Trophoblast cell (in vitro differentiated cells and primary cell): Measurements from ENCODE around the gene MAGI2.

ENCODE experiments used
- DNase-seq, 2 donors: peaks; one replicate each; pipeline ENCODE4 v3.0.0-alpha.2; 2016
- H2AFZ ChIP-seq: 2 replicates; pipeline ENCODE4 v1.6.1; 2013; ENCODE audit warnings: low read length, moderate library complexity, mild to moderate bottlenecking; ENCODE audit not compliant: insufficient read depth, poor library complexity
- H2AK5ac ChIP-seq: 2 replicates; pipeline ENCODE4 v1.6.1; 2013; ENCODE audit warnings: mild to moderate bottlenecking, low read length
- H2BK120ac ChIP-seq: 2 replicates; pipeline ENCODE4 v1.6.1; 2013; ENCODE audit warnings: low read length, mild to moderate bottlenecking, moderate library complexity; ENCODE audit not compliant: insufficient read depth, poor library complexity
- H2BK12ac ChIP-seq: 2 replicates; pipeline ENCODE4 v1.6.1; 2013; ENCODE audit warnings: mild to moderate bottlenecking, low read length, moderate library complexity
- H2BK5ac ChIP-seq: 2 replicates; pipeline ENCODE4 v1.6.1; 2013; ENCODE audit warnings: low read length, low read depth, moderate library complexity, mild to moderate bottlenecking; ENCODE audit not compliant: poor library complexity
- H3K14ac ChIP-seq: 2 replicates; pipeline ENCODE4 v1.6.1; 2013; ENCODE audit warnings: mild to moderate bottlenecking, low read length
- H3K18ac ChIP-seq: 2 replicates; pipeline ENCODE4 v1.6.1; 2013; ENCODE audit warnings: mild to moderate bottlenecking, low read length
- H3K23ac ChIP-seq: 2 replicates; pipeline ENCODE4 v1.6.1; 2013; ENCODE audit warnings: low read length
- H3K27ac ChIP-seq: 2 replicates; pipeline ENCODE4 v1.5.1; 2013; ENCODE audit warnings: low read depth, mild to moderate bottlenecking, inconsistent platforms, low read length, moderate library complexity
- H3K27me3 ChIP-seq: 2 replicates; pipeline ENCODE4 v1.6.1; 2013; ENCODE audit warnings: inconsistent platforms, mild to moderate bottlenecking, low read length, moderate library complexity; ENCODE audit not compliant: insufficient read depth
- H3K36me3 ChIP-seq, 2 experiments: 1 replicate in 1 of 2; 2 replicates in 1 of 2; pipeline ENCODE4 v1.6.1; 2013; ENCODE audit warnings: low read length in 2 of 2, mild to moderate bottlenecking in 2 of 2, moderate library complexity in 1 of 2; ENCODE audit not compliant: insufficient read depth in 2 of 2, control insufficient read depth in 1 of 2
- H3K4ac ChIP-seq: 2 replicates; pipeline ENCODE4 v1.6.1; 2013; ENCODE audit warnings: low read depth, mild to moderate bottlenecking, low read length, moderate library complexity
- H3K4me1 ChIP-seq, 2 experiments: 1 replicate in 1 of 2; 2 replicates in 1 of 2; pipeline ENCODE4 v1.6.1; 2013; ENCODE audit warnings: low read length in 2 of 2, mild to moderate bottlenecking in 2 of 2, moderate library complexity in 1 of 2; ENCODE audit not compliant: insufficient read depth in 2 of 2, control insufficient read depth in 1 of 2
- H3K4me2 ChIP-seq: 2 replicates; pipeline ENCODE4 v1.6.1; 2013; ENCODE audit warnings: inconsistent platforms, mild to moderate bottlenecking, low read length, moderate library complexity
- H3K4me3 ChIP-seq: 2 replicates; pipeline ENCODE4 v1.5.1; 2013; ENCODE audit warnings: mild to moderate bottlenecking, low read depth, low read length, inconsistent platforms
- H3K79me1 ChIP-seq: one replicate; pipeline ENCODE4 v1.6.1; 2013; ENCODE audit warnings: low read length
- H3K79me2 ChIP-seq: 2 replicates; pipeline ENCODE4 v1.6.1; 2013; ENCODE audit warnings: low read length, mild to moderate bottlenecking; ENCODE audit not compliant: control insufficient read depth, insufficient read depth, poor library complexity
- H3K9ac ChIP-seq: 2 replicates; pipeline ENCODE4 v1.6.1; 2013; ENCODE audit warnings: mild to moderate bottlenecking, low read length
- H3K9me3 ChIP-seq: 2 replicates; pipeline ENCODE4 v1.6.1; 2013; ENCODE audit warnings: low read depth, mild to moderate bottlenecking, control low read depth, inconsistent platforms, low read length; ENCODE audit not compliant: insufficient read depth
- H4K12ac ChIP-seq: 2 replicates; pipeline ENCODE4 v1.6.1; 2013; ENCODE audit warnings: low read depth, mild to moderate bottlenecking, low read length, moderate library complexity
- H4K8ac ChIP-seq: 2 replicates; pipeline ENCODE4 v1.6.1; 2013; ENCODE audit warnings: low read depth, mild to moderate bottlenecking, low read length, moderate library complexity
- H4K91ac ChIP-seq: one replicate; pipeline ENCODE4 v1.6.1; 2013; ENCODE audit warnings: low read depth, mild to moderate bottlenecking, low read length, moderate library complexity
- WGBS: extraction: QIAGEN DNeasy Blood & Tissue Kit; methylation state at CpG from one replicate; pipeline ENCODE4 v1.1.7; 2013; ENCODE audit warnings: missing lambda C conversion rate; ENCODE audit not compliant: insufficient read length, insufficient coverage; ENCODE audit errors: extremely low coverage; 5-methylcytosine and 5-hydroxymethylcytosine counted together

The MAGI2 gene

GRCh38 chr7:78334426-78334825 is 1119.0 kb downstream of the MAGI2 start:
- H4K91ac ChIP-seq: no peak overlapping the region
- H3K9me3 ChIP-seq: no peaks in the 10 kb centered on the region
- H3K27me3 ChIP-seq: no peaks in the 10 kb centered on the region
- no peaks in the 10 kb centered on the region for H3K79me2 ChIP-seq
- H3K4me1 ChIP-seq: no peaks in the 10 kb centered on the region
- no peak overlapping the region for H3K27ac ChIP-seq
- no peak overlapping the region for H3K14ac ChIP-seq
- no peak overlapping the region for H3K4me3 ChIP-seq
- no peak overlapping the region for H2BK5ac ChIP-seq
- H4K12ac ChIP-seq: no peak overlapping the region
- H3K4me2 ChIP-seq: no peak overlapping the region
- H3K23ac ChIP-seq: no peak overlapping the region
- no peak overlapping the region for H3K4ac ChIP-seq
- H3K36me3 ChIP-seq: no peaks in the 10 kb centered on the region
- H3K18ac ChIP-seq: no peak overlapping the region
- no peaks in the 10 kb centered on the region for H3K79me1 ChIP-seq
- H4K8ac ChIP-seq: no peak overlapping the region
- no peak overlapping the region for H2AK5ac ChIP-seq
- no peak overlapping the region for H3K9ac ChIP-seq
- DNase-seq: no peak
- no peak overlapping the region for H2AFZ ChIP-seq
- no peak overlapping the region for H2BK120ac ChIP-seq
- no peak overlapping the region for H2BK12ac ChIP-seq
- WGBS: no CpG with 5 or more reads among the region's 3 CpGs

DNA sequence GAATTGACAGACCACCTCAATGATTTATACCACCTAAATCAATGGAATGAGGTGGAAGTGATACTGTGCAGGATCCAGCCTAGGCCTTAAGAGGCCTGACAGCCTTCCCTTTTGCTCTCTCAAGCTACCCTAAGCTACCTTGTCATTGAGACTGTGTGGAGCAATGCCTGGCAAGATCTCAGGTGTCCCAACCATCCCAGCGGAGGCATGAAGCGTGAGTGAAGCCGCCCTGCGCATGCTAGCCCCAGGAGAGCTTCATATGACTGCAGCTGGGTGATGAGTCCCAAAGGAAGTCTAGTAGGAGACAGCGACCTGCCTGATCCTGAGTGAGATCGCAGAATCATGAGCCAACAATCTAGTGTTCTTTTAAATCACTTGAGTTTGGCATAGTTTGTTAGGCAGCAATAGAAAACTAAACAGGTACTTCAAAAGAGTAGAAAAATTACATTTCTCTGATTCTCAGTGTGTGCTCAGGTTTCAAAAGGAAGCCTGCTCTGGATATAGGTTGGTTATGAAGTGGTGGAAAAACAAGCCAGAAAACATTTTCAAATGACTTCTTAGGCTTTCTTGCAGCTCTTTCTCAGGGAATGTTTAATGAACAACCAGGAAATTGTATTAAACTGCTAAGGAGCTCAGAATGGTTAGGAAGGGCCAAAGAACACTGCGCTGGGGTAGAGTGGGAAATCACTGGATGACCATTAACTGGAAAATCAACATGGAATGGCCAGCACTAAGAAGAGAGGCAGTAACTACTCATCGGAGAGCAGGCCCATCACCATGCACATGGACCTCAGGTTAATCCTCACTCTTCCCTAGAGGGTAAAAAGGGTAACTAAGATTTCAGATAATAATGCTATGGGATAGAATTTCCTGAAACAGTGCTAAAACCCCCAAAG is 1119.7 kb downstream of the MAGI2 start:
- H3K9me3 ChIP-seq: no peaks in the 10 kb centered on the region
- H3K9ac ChIP-seq: no peak overlapping the region
- no peak for DNase-seq
- no peaks in the 10 kb centered on the region for H3K79me2 ChIP-seq
- no CpG with 5 or more reads among the region's 8 CpGs for WGBS
- H2AFZ ChIP-seq: no peak overlapping the region
- H4K12ac ChIP-seq: no peak overlapping the region
- H3K4me3 ChIP-seq: no peak overlapping the region
- H3K4me1 ChIP-seq: no peaks in the 10 kb centered on the region
- no peak overlapping the region for H2BK120ac ChIP-seq
- no peak overlapping the region for H4K8ac ChIP-seq
- H2BK12ac ChIP-seq: no peak overlapping the region
- no peak overlapping the region for H3K27ac ChIP-seq
- H3K27me3 ChIP-seq: no peaks in the 10 kb centered on the region
- no peaks in the 10 kb centered on the region for H3K79me1 ChIP-seq
- H2AK5ac ChIP-seq: no peak overlapping the region
- H4K91ac ChIP-seq: no peak overlapping the region
- H3K14ac ChIP-seq: no peak overlapping the region
- no peak overlapping the region for H3K18ac ChIP-seq
- no peak overlapping the region for H3K4ac ChIP-seq
- no peak overlapping the region for H3K23ac ChIP-seq
- no peak overlapping the region for H3K4me2 ChIP-seq
- H2BK5ac ChIP-seq: no peak overlapping the region
- H3K36me3 ChIP-seq: no peaks in the 10 kb centered on the region

GRCh38 chr7:78329001-78329655 is 1124.3 kb downstream of the MAGI2 start:
- H3K18ac ChIP-seq: no peak overlapping the region
- H3K36me3 ChIP-seq: no peaks in the 10 kb centered on the region
- no peak overlapping the region for H3K23ac ChIP-seq
- no peak overlapping the region for H2AK5ac ChIP-seq
- H3K9ac ChIP-seq: no peak overlapping the region
- H4K91ac ChIP-seq: no peak overlapping the region
- no peak overlapping the region for H3K4me2 ChIP-seq
- H2BK12ac ChIP-seq: no peak overlapping the region
- H4K8ac ChIP-seq: no peak overlapping the region
- H2BK5ac ChIP-seq: no peak overlapping the region
- no peak overlapping the region for H3K27ac ChIP-seq
- peak in 1 of 2 donors; percentile 45 for DNase-seq
- H2BK120ac ChIP-seq: no peak overlapping the region
- no peaks in the 10 kb centered on the region for H3K27me3 ChIP-seq
- no peak overlapping the region for H3K4me3 ChIP-seq
- H3K9me3 ChIP-seq: no peaks in the 10 kb centered on the region
- H4K12ac ChIP-seq: no peak overlapping the region
- H3K14ac ChIP-seq: no peak overlapping the region
- no CpG with 5 or more reads among the region's 1 CpG for WGBS
- H3K4me1 ChIP-seq: peaks cover 6 to 9% of the 10 kb centered on the region in 2 experiments
- no peak overlapping the region for H2AFZ ChIP-seq
- H3K4ac ChIP-seq: no peak overlapping the region
- peaks cover 2% of the 10 kb centered on the region for H3K79me1 ChIP-seq
- H3K79me2 ChIP-seq: no peaks in the 10 kb centered on the region

DNA sequence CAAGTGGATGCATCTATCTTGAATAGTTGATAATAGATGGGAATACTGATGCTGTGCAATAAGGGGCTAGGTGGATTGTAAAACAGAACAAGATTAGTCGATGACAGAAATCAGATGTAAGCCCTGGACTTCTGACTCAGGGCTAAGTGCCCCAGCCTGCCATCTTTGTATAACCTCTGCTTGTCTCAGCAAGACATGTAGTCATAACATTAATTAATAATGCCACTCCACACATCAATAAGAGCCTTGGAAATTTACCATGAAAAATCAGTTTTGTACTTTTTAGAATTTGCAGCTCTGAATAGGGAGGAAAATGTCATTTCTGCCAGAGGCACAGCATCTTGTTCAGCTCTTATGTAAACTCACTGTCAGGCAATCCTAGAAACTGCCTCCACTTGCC is 1125.7 kb downstream of the MAGI2 start:
- Histone ChIP-seq H3K79me2 (no peaks in the 10 kb centered on the region), H3K79me1 (peaks cover 2% of the 10 kb centered on the region), H2AFZ (no peak overlapping the region), H3K4me2 (no peak overlapping the region), H3K27ac (no peak overlapping the region), H2BK12ac (no peak overlapping the region), H2AK5ac (no peak overlapping the region), H2BK120ac (no peak overlapping the region), H3K23ac (no peak overlapping the region), H3K4ac (no peak overlapping the region), H3K9me3 (no peaks in the 10 kb centered on the region), H4K8ac (no peak overlapping the region), H3K36me3 (no peaks in the 10 kb centered on the region), H4K12ac (no peak overlapping the region), H3K9ac (no peak overlapping the region), H3K18ac (no peak overlapping the region), H3K14ac (no peak overlapping the region), H3K4me3 (no peak overlapping the region), H2BK5ac (no peak overlapping the region), H4K91ac (no peak overlapping the region), H3K27me3 (no peaks in the 10 kb centered on the region), H3K4me1 (peaks cover 6 to 9% of the 10 kb centered on the region in 2 experiments)
- DNase-seq: no peak
- no CpG with 5 or more reads among the region's 1 CpG for WGBS
